ENCODE data around the gene OR2A25.

The OR2A25 gene

DNA sequence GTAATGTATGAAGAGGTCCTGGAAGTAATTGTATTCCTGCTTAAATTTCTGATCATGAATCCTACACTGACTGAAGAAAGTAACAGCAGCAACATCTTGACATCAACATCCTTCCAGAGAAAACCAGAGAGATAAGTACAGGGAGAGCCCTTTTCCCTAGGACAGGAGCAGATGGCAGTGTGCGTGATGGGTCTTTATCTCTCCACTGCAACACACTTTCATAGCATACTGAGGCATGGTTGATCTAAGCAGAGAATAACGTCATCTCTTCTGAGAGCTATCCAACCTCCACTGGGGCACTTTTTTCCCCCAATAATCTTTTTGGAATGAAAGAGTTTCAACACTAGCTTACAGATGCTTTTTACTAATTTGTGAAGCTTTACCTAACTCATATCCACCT lies 342 bp downstream of the OR2A25 start:
- no peak for TF ChIP-seq MYC (IDR thresholded peaks at IDR 0.05; ENCODE audit: low read depth, low read length)
- TF ChIP-seq, protein P1, sequence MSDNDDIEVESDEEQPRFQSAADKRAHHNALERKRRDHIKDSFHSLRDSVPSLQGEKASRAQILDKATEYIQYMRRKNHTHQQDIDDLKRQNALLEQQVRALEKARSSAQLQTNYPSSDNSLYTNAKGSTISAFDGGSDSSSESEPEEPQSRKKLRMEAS (IDR thresholded peaks at IDR 0.05; ENCODE audit: low read depth, low read length) = no peak
- H3K4me3 ChIP-seq (ENCODE audit: low read depth, low read length) = no peak overlapping the region
- no peak for DNase-seq (ENCODE audit: low read depth)

GRCh38 chr7:144074374-144074773 lies 4.8 kb downstream of the OR2A25 start:
- TF ChIP-seq, protein P2, sequence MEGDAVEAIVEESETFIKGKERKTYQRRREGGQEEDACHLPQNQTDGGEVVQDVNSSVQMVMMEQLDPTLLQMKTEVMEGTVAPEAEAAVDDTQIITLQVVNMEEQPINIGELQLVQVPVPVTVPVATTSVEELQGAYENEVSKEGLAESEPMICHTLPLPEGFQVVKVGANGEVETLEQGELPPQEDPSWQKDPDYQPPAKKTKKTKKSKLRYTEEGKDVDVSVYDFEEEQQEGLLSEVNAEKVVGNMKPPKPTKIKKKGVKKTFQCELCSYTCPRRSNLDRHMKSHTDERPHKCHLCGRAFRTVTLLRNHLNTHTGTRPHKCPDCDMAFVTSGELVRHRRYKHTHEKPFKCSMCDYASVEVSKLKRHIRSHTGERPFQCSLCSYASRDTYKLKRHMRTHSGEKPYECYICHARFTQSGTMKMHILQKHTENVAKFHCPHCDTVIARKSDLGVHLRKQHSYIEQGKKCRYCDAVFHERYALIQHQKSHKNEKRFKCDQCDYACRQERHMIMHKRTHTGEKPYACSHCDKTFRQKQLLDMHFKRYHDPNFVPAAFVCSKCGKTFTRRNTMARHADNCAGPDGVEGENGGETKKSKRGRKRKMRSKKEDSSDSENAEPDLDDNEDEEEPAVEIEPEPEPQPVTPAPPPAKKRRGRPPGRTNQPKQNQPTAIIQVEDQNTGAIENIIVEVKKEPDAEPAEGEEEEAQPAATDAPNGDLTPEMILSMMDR (IDR thresholded peaks at IDR 0.05; ENCODE audit: low read depth, low read length) = peak; percentile 8
- TF ChIP-seq POLR2A (IDR thresholded peaks at IDR 0.05; ENCODE audit: extremely low read depth, insufficient read length) (no peak), MYC (IDR thresholded peaks at IDR 0.05; ENCODE audit: low read depth, low read length) (no peak)
- no peak overlapping the region for H3K4me3 ChIP-seq (ENCODE audit: low read depth, low read length)
- DNase-seq (ENCODE audit: low read depth) = no peak

DNA sequence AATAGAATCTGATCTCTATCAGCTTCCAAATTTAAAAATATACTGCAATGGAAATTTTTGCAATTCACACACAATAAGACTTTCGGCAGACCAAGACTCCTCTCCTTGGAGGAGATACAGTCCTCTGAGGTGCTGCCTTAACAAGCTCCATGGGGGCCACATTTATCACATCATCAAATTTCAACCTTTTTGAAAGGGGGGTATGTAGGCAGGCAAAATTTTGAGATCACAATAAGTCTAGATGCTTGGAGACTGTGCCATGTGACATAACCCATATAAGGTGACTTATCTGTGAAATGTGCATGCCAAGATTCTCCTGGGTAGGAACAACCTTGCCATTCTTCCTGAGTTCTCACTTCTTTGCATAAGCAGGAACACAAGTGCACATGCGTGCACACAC lies 16.4 kb downstream of the OR2A25 start, which contains the start of gene OR2A12:
TSS of gene OR2A12 (plus strand) at position 301 of the 400 bp plus-strand sequence. CDS start 8,830 bp downstream, outside the sequence.
- DNase-seq (ENCODE audit: low read depth) = no peak
- H3K4me3 ChIP-seq (ENCODE audit: low read depth, low read length) = no peak within 1 kb of the TSS
- TF ChIP-seq MYC (IDR thresholded peaks at IDR 0.05; ENCODE audit: low read depth, low read length) = no peak
- TF ChIP-seq, protein P1 (IDR thresholded peaks at IDR 0.05; ENCODE audit: low read depth, low read length) = no peak
- TF ChIP-seq, protein P2 (IDR thresholded peaks at IDR 0.05; ENCODE audit: low read depth, low read length) = no peak
- no peak for TF ChIP-seq POLR2A (IDR thresholded peaks at IDR 0.05; ENCODE audit: extremely low read depth, insufficient read length)

- DNase-seq (ENCODE audit: low read depth) = no peak
- TF ChIP-seq POLR2A (IDR thresholded peaks at IDR 0.05; ENCODE audit: extremely low read depth, insufficient read length) (no peak), MYC (IDR thresholded peaks at IDR 0.05; ENCODE audit: low read depth, low read length) (no peak)
- TF ChIP-seq, protein P1 (IDR thresholded peaks at IDR 0.05; ENCODE audit: low read depth, low read length) = no peak
- TF ChIP-seq, protein P2 (IDR thresholded peaks at IDR 0.05; ENCODE audit: low read depth, low read length) = no peak
- no peak overlapping the region for H3K4me3 ChIP-seq (ENCODE audit: low read depth, low read length)
Measured at GRCh38 chr7:144086730-144087129, 17.1 kb downstream of the OR2A25 start.

GRCh38 chr7:144087230-144087629 lies 17.6 kb downstream of the OR2A25 start:
- TF ChIP-seq POLR2A (IDR thresholded peaks at IDR 0.05; ENCODE audit: extremely low read depth, insufficient read length) = no peak
- TF ChIP-seq MYC (IDR thresholded peaks at IDR 0.05; ENCODE audit: low read depth, low read length) = no peak
- TF ChIP-seq, protein P2 (IDR thresholded peaks at IDR 0.05; ENCODE audit: low read depth, low read length) = no peak
- TF ChIP-seq, protein P1 (IDR thresholded peaks at IDR 0.05; ENCODE audit: low read depth, low read length) = no peak
- H3K4me3 ChIP-seq (ENCODE audit: low read depth, low read length) = no peak overlapping the region
- DNase-seq (ENCODE audit: low read depth) = no peak

DNA sequence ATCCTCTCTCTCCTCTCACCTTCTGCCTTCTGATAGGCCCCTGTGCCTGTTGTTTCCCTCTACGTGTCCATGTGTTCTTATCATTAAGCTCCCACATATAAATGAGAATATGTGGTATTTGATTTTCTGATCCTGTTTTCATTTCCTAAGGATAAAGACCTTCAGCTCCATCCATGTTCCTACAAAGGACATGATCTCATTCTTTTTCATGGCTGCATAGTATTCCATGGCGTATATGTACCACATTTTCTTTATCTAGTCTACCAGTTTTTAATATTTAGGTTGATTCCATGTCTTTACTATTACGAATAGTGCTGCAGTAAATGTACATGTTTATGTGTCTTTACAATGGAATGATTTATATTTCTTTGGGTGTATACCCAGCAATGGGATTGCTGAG lies 21.1 kb downstream of the OR2A25 start:
- DNase-seq (ENCODE audit: low read depth) = no peak
- TF ChIP-seq, protein P2 (IDR thresholded peaks at IDR 0.05; ENCODE audit: low read depth, low read length) = no peak
- TF ChIP-seq, protein P1 (IDR thresholded peaks at IDR 0.05; ENCODE audit: low read depth, low read length) = no peak
- H3K4me3 ChIP-seq (ENCODE audit: low read depth, low read length) = no peak overlapping the region

Measured in NB4 (cell line).